ENCODE results near the gene NALCN.

The NALCN gene

GRCh38 chr13:101308247-101309013, 107.9 kb downstream of the NALCN start:
- TF ChIP-seq CTCF (IDR thresholded peaks at IDR 0.05), result no peak

GRCh38 chr13:101307181-101307701, 109.1 kb downstream of the NALCN start:
- no peak for TF ChIP-seq CTCF (IDR thresholded peaks at IDR 0.05)

- TF ChIP-seq CTCF (IDR thresholded peaks at IDR 0.05), result no peak
These were observed 109.5 kb downstream of the NALCN start for GRCh38 chr13:101306773-101307172.

GRCh38 chr13:101305981-101306411, 110.3 kb downstream of the NALCN start:
- no peak for TF ChIP-seq CTCF (IDR thresholded peaks at IDR 0.05)

- TF ChIP-seq CTCF (IDR thresholded peaks at IDR 0.05), result no peak
These were observed 112.8 kb downstream of the NALCN start for GRCh38 chr13:101303521-101303920.

GRCh38 chr13:101301053-101301452, 115.3 kb downstream of the NALCN start:
- TF ChIP-seq CTCF (IDR thresholded peaks at IDR 0.05), result no peak

- no peak for TF ChIP-seq CTCF (IDR thresholded peaks at IDR 0.05)
These were observed 115.8 kb downstream of the NALCN start for GRCh38 chr13:101300531-101300930.

All from LNCAP (cell line).